HG03469 (cell line): ENCODE measurements around the gene NOX3.

ENCODE experiments used
- ATAC-seq: cut with Tn5 transposase; IDR thresholded peaks from one replicate; pipeline ENCODE4 v1.9.1; 2021; ENCODE audit warnings: mild to moderate bottlenecking, moderate library complexity, moderate number of reproducible peaks; ENCODE audit not compliant: unreplicated experiment

NOX3 gene

GRCh38 chr6:155402656-155403304, 52.9 kb downstream of the NOX3 start:
- no peak for ATAC-seq

- no peak for ATAC-seq
These were observed 55.0 kb downstream of the NOX3 start for GRCh38 chr6:155400654-155400965.

GRCh38 chr6:155399745-155400653, 55.6 kb downstream of the NOX3 start:
- no peak for ATAC-seq

- no peak for ATAC-seq
These were observed 56.4 kb downstream of the NOX3 start for GRCh38 chr6:155399062-155399744.

GRCh38 chr6:155398701-155399061, 57.0 kb downstream of the NOX3 start:
- ATAC-seq = no peak

- ATAC-seq = no peak
These were observed 57.4 kb downstream of the NOX3 start for GRCh38 chr6:155398221-155398620.

- ATAC-seq = no peak
These were observed 58.4 kb downstream of the NOX3 start for GRCh38 chr6:155397172-155397705.

- ATAC-seq = no peak
These were observed 59.0 kb downstream of the NOX3 start for GRCh38 chr6:155396605-155397004.

GRCh38 chr6:155395339-155395738, 60.3 kb downstream of the NOX3 start:
- no peak for ATAC-seq

- ATAC-seq = no peak
These were observed 66.5 kb downstream of the NOX3 start for GRCh38 chr6:155389130-155389529.

GRCh38 chr6:155388591-155388990, 67.0 kb downstream of the NOX3 start:
- ATAC-seq = no peak

- ATAC-seq = no peak
These were observed 68.2 kb downstream of the NOX3 start for GRCh38 chr6:155387481-155387880.

GRCh38 chr6:155384321-155384952, 71.2 kb downstream of the NOX3 start:
- no peak for ATAC-seq

- no peak for ATAC-seq
These were observed 71.7 kb downstream of the NOX3 start for GRCh38 chr6:155383913-155384312.

GRCh38 chr6:155382338-155382685, 73.3 kb downstream of the NOX3 start:
- no peak for ATAC-seq

- no peak for ATAC-seq
These were observed 73.8 kb downstream of the NOX3 start for GRCh38 chr6:155381673-155382337.

GRCh38 chr6:155380666-155381332, 74.8 kb downstream of the NOX3 start:
- no peak for ATAC-seq

- no peak for ATAC-seq
These were observed 76.9 kb downstream of the NOX3 start for GRCh38 chr6:155378724-155379123.

GRCh38 chr6:155378276-155378675, 77.4 kb downstream of the NOX3 start:
- no peak for ATAC-seq

- no peak for ATAC-seq
These were observed 78.6 kb downstream of the NOX3 start for GRCh38 chr6:155377061-155377460.
